Lung (tissue), 12 donors: Measurements from ENCODE around the gene TMEM51. TPM values are rescaled to one million over a fixed set of nuclear protein-coding genes. Genes with fewer than 3 reads are reported as not detected.

Source experiments
- ATAC-seq: fragments of 200-7000 bp; cut with Tn5 transposase; one replicate; pipeline ENCODE4 v1.9.1; 2020; ENCODE audit warnings: moderate number of reproducible peaks; ENCODE audit not compliant: insufficient read depth, low FRiP score
- DNase-seq, 3 donors: peaks; one replicate each; pipeline ENCODE4 v3.0.0-alpha.2; 2013 to 2017
- H3K27ac ChIP-seq, 2 donors: one replicate each; pipeline ENCODE4 v1.5.1; 2013; ENCODE audit warnings: mild to moderate bottlenecking in 2 of 2, moderate library complexity in 2 of 2, control low read depth in 1 of 2, inconsistent platforms in 1 of 2, low read depth in 1 of 2, low read length in 1 of 2
- H3K27me3 ChIP-seq, 3 donors: one replicate each; pipeline ENCODE4 v1.5.1; 2013; ENCODE audit warnings: low read length in 2 of 3; ENCODE audit not compliant: control insufficient read depth in 3 of 3, insufficient read depth in 3 of 3
- H3K36me3 ChIP-seq, 4 donors: one replicate each; pipeline ENCODE4 v1.5.1; 2013; ENCODE audit warnings: low read length in 4 of 4, mild to moderate bottlenecking in 1 of 4, moderate library complexity in 1 of 4; ENCODE audit not compliant: control insufficient read depth in 4 of 4, insufficient read depth in 4 of 4
- H3K4me1 ChIP-seq, 5 donors: one replicate each; pipeline ENCODE4 v1.5.1; 2013; ENCODE audit warnings: low read length in 5 of 5, mild to moderate bottlenecking in 2 of 5, moderate library complexity in 1 of 5; ENCODE audit not compliant: control insufficient read depth in 5 of 5, insufficient read depth in 5 of 5
- H3K4me3 ChIP-seq: one replicate; pipeline ENCODE4 v1.5.1; 2013; ENCODE audit warnings: mild to moderate bottlenecking, control low read depth, moderate library complexity
- H3K9ac ChIP-seq, 2 donors: one replicate each; pipeline ENCODE4 v1.5.1; 2013; ENCODE audit warnings: low read length in 2 of 2, control low read depth in 1 of 2; ENCODE audit not compliant: insufficient read depth in 1 of 2
- H3K9me3 ChIP-seq, 4 donors: one replicate each; pipeline ENCODE4 v1.5.1; 2013; ENCODE audit warnings: low read length in 3 of 4, mild to moderate bottlenecking in 1 of 4, moderate library complexity in 1 of 4; ENCODE audit not compliant: control insufficient read depth in 4 of 4, insufficient read depth in 3 of 4
- CTCF ChIP-seq: IDR thresholded peaks from 2 replicates; pipeline ENCODE4 v1.5.1; 2012; ENCODE audit warnings: mild to moderate bottlenecking; ENCODE audit errors: control extremely low read depth, extremely low read depth
- WGBS, 2 donors: extraction: QIAGEN DNeasy Blood & Tissue Kit; methylation state at CpG; one replicate each; pipeline ENCODE4 v1.1.7; 2013; 5-methylcytosine and 5-hydroxymethylcytosine counted together
- polyA plus RNA-seq, 2 donors: library from polyadenylated mRNA; stranded (reverse); fragments of 200-250 nt; gene quantifications; one replicate each; pipeline ENCODE4 v1.2.1, GENCODE V29; 2013
- total RNA-seq, 2 donors: library from RNA; depleted of rRNA in 1 of 2; stranded (reverse); fragments of >200 nt in 1 of 2; gene quantifications; one replicate each; pipeline ENCODE4 v1.2.1, GENCODE V29; 2014 to 2021
- donor health status: control.
- donor health status: control.
- donor health status: Bipolar disorder and iron deficiency.
- donor health status: healthy.
- donor health status: DM: yes; HTN: yes; CAD: no.

TMEM51 gene
- total and polyA plus RNA-seq, 4 donors: 7.7 to 17.8 (median 12.2) TPM

- H3K4me1 ChIP-seq: peaks cover 0 to 9% (median 5%) of the 10 kb centered on the region in 5 donors
- no peak overlapping the region for H3K9ac ChIP-seq
- WGBS, 2 donors: 89 to 94% methylated on average over 2 of the region's 2 CpGs
- no peaks in the 10 kb centered on the region for H3K27me3 ChIP-seq
- H3K27ac ChIP-seq: no peak overlapping the region
- no peak for TF ChIP-seq CTCF
- no peaks in the 10 kb centered on the region for H3K36me3 ChIP-seq
- ATAC-seq (no peak), DNase-seq (no peak)
- H3K4me3 ChIP-seq: no peak overlapping the region
- peaks cover 0 to 6% (median 0%) of the 10 kb centered on the region in 4 donors for H3K9me3 ChIP-seq
Measured at GRCh38 chr1:15264769-15265168, 111.2 kb downstream of the TMEM51 start.

Other genes with a start within 250 kb of the TMEM51 start
- gene FHAD1, start 93.5 kb downstream of the TMEM51 start, total RNA-seq: 10 to 100 TPM; 12.5 to 25.9 TPM
- 1 to 10 TPM; 4.4 to 5.9 TPM for gene FHAD1, start 93.5 kb downstream of the TMEM51 start, polyA plus RNA-seq